Neural progenitor cell (in vitro differentiated cells): ENCODE data around the gene NHSL1. TPM values are rescaled to one million over a fixed set of nuclear protein-coding genes. Genes with fewer than 3 reads are reported as not detected.

Experiments
- DNase-seq: peaks from one replicate; pipeline ENCODE4 v3.0.0-alpha.2; 2016; ENCODE audit warnings: low spot score
- H2AFZ ChIP-seq: fragments of 200-600 bp; sonication (generic); replicated peaks from 2 replicates; pipeline ENCODE4 v1.6.1; 2016; ENCODE audit warnings: antibody characterized with exemption
- H3F3A ChIP-seq: fragments of 200-600 bp; sonication (generic); 2 replicates; pipeline ENCODE4 v1.6.1; 2016; ENCODE audit warnings: antibody characterized with exemption, low read depth
- H3K27ac ChIP-seq: fragments of 200-600 bp; sonication (generic); 2 replicates; pipeline ENCODE4 v1.5.1; 2016; ENCODE audit warnings: mild to moderate bottlenecking
- H3K27me3 ChIP-seq: fragments of 200-600 bp; sonication (generic); 2 replicates; pipeline ENCODE4 v1.6.1; 2016; ENCODE audit warnings: mild to moderate bottlenecking, moderate library complexity
- H3K36me3 ChIP-seq: fragments of 200-600 bp; sonication (generic); 2 replicates; pipeline ENCODE4 v1.5.1; 2016
- H3K4me1 ChIP-seq: fragments of 200-600 bp; sonication (generic); 2 replicates; pipeline ENCODE4 v1.6.1; 2016; ENCODE audit warnings: mixed run types
- H3K4me2 ChIP-seq: fragments of 200-600 bp; sonication (generic); 2 replicates; pipeline ENCODE4 v1.6.1; 2016
- H3K4me3 ChIP-seq: fragments of 200-600 bp; sonication (generic); 2 replicates; pipeline ENCODE4 v1.5.1; 2016
- H3K79me2 ChIP-seq: fragments of 200-600 bp; sonication (generic); 2 replicates; pipeline ENCODE4 v1.6.1; 2016; ENCODE audit warnings: low read depth
- H3K9ac ChIP-seq: fragments of 200-600 bp; sonication (generic); 2 replicates; pipeline ENCODE4 v1.6.1; 2016
- H3K9me3 ChIP-seq: fragments of 200-600 bp; sonication (generic); 2 replicates; pipeline ENCODE4 v1.5.1; 2016; ENCODE audit warnings: low read depth
- H4K20me1 ChIP-seq: fragments of 200-600 bp; sonication (generic); 2 replicates; pipeline ENCODE4 v1.6.1; 2016; ENCODE audit warnings: low read depth
- H3K27ac Mint-ChIP-seq: 3 replicates; pipeline ENCODE4 v1.8.0; 2021; ENCODE audit warnings: mixed read lengths
- H3K27me3 Mint-ChIP-seq: 2 replicates; pipeline ENCODE4 v1.8.0; 2022; ENCODE audit warnings: low read depth, mild to moderate bottlenecking, inconsistent platforms, moderate library complexity, mixed read lengths; ENCODE audit not compliant: insufficient read depth
- H3K36me3 Mint-ChIP-seq: 3 replicates; pipeline ENCODE4 v1.8.0; 2021; ENCODE audit warnings: mixed read lengths
- H3K4me1 Mint-ChIP-seq: 3 replicates; pipeline ENCODE4 v1.8.0; 2021; ENCODE audit warnings: mixed read lengths
- H3K4me3 Mint-ChIP-seq: 3 replicates; pipeline ENCODE4 v1.8.0; 2021; ENCODE audit warnings: mild to moderate bottlenecking, moderate library complexity, mixed read lengths
- H3K9me3 Mint-ChIP-seq: 3 replicates; pipeline ENCODE4 v1.8.0; 2020; ENCODE audit warnings: mixed read lengths
- EZH2 ChIP-seq: fragments of 200-600 bp; sonication (generic); IDR thresholded peaks from 2 replicates; pipeline ENCODE4 v1.6.1; 2017; ENCODE audit warnings: antibody characterized with exemption, mild to moderate bottlenecking, moderate library complexity
- EZH2phosphoT487 ChIP-seq: fragments of 200-600 bp; sonication (generic); IDR thresholded peaks from 2 replicates; pipeline ENCODE4 v1.6.1; 2017; ENCODE audit warnings: antibody characterized with exemption
- total RNA-seq: library from RNA; depleted of rRNA; stranded (reverse); fragments of >200 nt; gene quantifications from 2 replicates; pipeline ENCODE4 v1.2.3, GENCODE V29; 2015; ENCODE audit warnings: low replicate concordance
- TF ChIP-seq, protein P1 (sequence below): fragments of 200-600 bp; sonication (generic); IDR thresholded peaks from 2 replicates; pipeline ENCODE4 v1.5.1; 2017; ENCODE audit warnings: antibody characterized with exemption, mild to moderate bottlenecking

Gene NHSL1
- total RNA-seq, 1 donor from 2014 or later: 12.1 TPM

DNA sequence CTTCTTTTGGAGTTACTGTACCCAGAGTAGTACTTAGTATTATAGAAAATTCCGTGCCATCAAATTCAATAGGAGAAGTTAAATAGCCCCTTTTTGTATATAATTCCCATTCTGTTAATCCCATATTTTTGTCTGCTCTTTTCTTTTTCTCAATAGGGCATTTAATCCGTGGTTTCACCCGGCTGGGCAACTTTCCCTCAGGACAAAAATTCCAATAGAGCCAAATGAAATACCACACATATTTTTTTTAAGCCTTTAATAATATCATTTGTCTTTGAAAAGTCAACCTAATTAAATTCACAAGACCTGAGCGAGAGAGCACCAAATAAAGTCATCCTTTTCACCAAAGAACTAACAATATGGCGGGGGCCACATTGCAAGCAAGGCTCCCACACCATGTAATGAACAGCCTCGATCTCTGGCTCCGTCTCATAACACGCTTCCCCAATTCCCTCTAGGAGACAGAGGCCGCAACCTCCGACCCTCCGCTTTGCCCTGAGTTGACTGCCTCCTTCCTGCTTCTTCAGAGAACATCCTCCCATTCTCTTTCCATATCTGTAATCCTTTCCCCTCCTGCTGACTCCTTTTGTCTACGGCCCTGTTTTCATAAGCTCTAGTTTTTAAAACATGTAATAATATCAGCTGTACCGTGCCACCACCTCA, 13.6 kb downstream of the NHSL1 start:
- Histone ChIP-seq H3K4me3 (peak overlapping the region; percentile 25), H3K9me3 (no peaks in the 10 kb centered on the region), H3K79me2 (no peaks in the 10 kb centered on the region), H3K27ac (peak overlapping the region; percentile 21), H3K36me3 (no peaks in the 10 kb centered on the region), H3K4me2 (peak overlapping the region; percentile 67), H3K27me3 (no peaks in the 10 kb centered on the region), H3K9ac (no peak overlapping the region), H2AFZ (no peak overlapping the region), H4K20me1 (peaks cover 13% of the 10 kb centered on the region), H3K4me1 (peaks cover 27% of the 10 kb centered on the region), H3F3A (peaks cover 20% of the 10 kb centered on the region)
- DNase-seq: peak; percentile 47
- peaks cover 55% of the 10 kb centered on the region for H3K4me1 Mint-ChIP-seq
- peak overlapping the region; percentile 55 for H3K27ac Mint-ChIP-seq
- TF ChIP-seq, protein P1, sequence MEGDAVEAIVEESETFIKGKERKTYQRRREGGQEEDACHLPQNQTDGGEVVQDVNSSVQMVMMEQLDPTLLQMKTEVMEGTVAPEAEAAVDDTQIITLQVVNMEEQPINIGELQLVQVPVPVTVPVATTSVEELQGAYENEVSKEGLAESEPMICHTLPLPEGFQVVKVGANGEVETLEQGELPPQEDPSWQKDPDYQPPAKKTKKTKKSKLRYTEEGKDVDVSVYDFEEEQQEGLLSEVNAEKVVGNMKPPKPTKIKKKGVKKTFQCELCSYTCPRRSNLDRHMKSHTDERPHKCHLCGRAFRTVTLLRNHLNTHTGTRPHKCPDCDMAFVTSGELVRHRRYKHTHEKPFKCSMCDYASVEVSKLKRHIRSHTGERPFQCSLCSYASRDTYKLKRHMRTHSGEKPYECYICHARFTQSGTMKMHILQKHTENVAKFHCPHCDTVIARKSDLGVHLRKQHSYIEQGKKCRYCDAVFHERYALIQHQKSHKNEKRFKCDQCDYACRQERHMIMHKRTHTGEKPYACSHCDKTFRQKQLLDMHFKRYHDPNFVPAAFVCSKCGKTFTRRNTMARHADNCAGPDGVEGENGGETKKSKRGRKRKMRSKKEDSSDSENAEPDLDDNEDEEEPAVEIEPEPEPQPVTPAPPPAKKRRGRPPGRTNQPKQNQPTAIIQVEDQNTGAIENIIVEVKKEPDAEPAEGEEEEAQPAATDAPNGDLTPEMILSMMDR: no peak
- no peak for TF ChIP-seq EZH2phosphoT487
- H3K27me3 Mint-ChIP-seq: peaks cover 2% of the 10 kb centered on the region
- H3K36me3 Mint-ChIP-seq: peaks cover 25% of the 10 kb centered on the region
- no peaks in the 10 kb centered on the region for H3K9me3 Mint-ChIP-seq
- peak overlapping the region; percentile 64 for H3K4me3 Mint-ChIP-seq

DNA sequence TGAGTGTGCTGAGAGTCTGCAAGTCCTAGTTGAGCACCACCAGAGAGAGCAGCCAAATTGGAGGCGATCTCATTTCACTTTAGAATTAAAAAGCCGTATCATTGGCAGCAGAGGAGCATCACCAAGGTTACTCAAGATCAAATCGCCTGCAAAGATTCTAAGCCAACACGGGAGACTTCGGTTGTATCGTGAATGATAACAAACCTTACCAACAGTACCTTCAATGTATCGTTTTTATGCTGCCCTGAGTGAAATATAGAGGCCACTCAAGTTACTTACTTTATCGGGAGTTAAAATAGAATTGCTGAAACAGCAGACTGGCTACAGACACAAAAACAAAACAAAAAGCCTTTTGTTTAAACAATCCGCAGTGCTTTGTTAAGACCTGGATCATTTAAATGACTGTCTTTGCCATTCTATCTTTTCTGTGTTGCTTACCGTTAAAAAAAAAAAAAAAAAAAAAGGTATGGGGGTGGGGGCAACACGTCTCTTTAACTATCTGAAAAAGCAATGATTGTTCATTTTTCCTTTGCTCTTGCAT, 14.2 kb downstream of the NHSL1 start:
- Histone ChIP-seq H3K4me3 (peak overlapping the region; percentile 25), H3K4me2 (peak overlapping the region; percentile 67), H4K20me1 (peaks cover 13% of the 10 kb centered on the region), H3K36me3 (no peaks in the 10 kb centered on the region), H3K9ac (no peak overlapping the region), H3K79me2 (no peaks in the 10 kb centered on the region), H2AFZ (no peak overlapping the region), H3F3A (peaks cover 20% of the 10 kb centered on the region), H3K27ac (peak overlapping the region; percentile 21), H3K27me3 (no peaks in the 10 kb centered on the region), H3K4me1 (peaks cover 27% of the 10 kb centered on the region), H3K9me3 (no peaks in the 10 kb centered on the region)
- DNase-seq: peak; percentile 56
- TF ChIP-seq EZH2phosphoT487: no peak
- TF ChIP-seq, protein P1: no peak
- no peak for TF ChIP-seq EZH2
- Mint-ChIP-seq H3K36me3 (peaks cover 27% of the 10 kb centered on the region), H3K9me3 (no peaks in the 10 kb centered on the region), H3K4me3 (peak overlapping the region; percentile 64), H3K27me3 (peaks cover 2% of the 10 kb centered on the region), H3K4me1 (peaks cover 55% of the 10 kb centered on the region), H3K27ac (peak overlapping the region; percentile 76)

DNA sequence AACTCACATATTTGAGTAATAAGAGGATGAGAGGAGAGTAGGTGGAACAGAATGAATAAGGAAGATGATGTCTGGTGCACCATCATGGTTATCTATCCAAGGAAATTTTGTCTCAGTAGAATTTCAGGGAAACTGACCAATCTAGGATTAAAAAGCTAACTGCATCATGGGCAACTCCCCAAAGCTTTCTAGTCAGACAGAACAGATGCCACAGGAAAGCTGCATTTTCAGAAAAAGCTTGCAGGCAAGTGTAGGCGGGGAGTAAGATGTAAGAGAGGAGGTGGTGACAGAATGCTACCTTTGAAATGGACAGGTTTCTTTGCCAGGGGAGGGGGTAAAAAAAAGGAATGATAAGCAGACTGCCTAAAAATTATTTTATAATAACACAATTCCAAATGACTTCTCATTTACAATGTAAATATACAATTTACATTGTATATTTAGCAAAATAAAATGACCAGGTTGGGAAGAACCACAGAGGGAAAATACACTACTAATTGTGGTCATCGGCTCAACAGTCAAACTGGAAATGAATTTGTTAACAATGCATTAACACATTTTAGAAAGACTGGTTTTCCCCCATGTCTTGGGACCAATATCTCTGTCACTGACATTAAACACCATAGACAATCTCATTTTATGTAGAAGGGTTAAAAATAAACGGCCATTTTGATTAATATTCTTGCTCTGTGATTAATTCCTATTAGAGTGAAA, 15.1 kb downstream of the NHSL1 start:
- Mint-ChIP-seq H3K36me3 (peaks cover 30% of the 10 kb centered on the region), H3K27me3 (peaks cover 2% of the 10 kb centered on the region), H3K27ac (no peak overlapping the region), H3K4me1 (peaks cover 53% of the 10 kb centered on the region), H3K4me3 (peak overlapping the region; percentile 64), H3K9me3 (no peaks in the 10 kb centered on the region)
- Histone ChIP-seq H2AFZ (no peak overlapping the region), H3F3A (peaks cover 20% of the 10 kb centered on the region), H3K36me3 (no peaks in the 10 kb centered on the region), H3K79me2 (no peaks in the 10 kb centered on the region), H3K4me1 (peaks cover 27% of the 10 kb centered on the region), H3K9ac (no peak overlapping the region), H3K4me3 (no peak overlapping the region), H4K20me1 (peaks cover 13% of the 10 kb centered on the region), H3K4me2 (peak overlapping the region; percentile 67), H3K27me3 (no peaks in the 10 kb centered on the region), H3K9me3 (no peaks in the 10 kb centered on the region), H3K27ac (no peak overlapping the region)
- TF ChIP-seq EZH2 (no peak), EZH2phosphoT487 (no peak)
- TF ChIP-seq, protein P1: no peak
- no peak for DNase-seq
